Ovary (tissue), 3 donors: ENCODE results near the gene CDC37.
"Not testable (repeated sequence)": the region's sequence is repeated elsewhere in the genome, so short reads cannot be mapped to it uniquely, and the experiment has no call there.

Experiments
- CTCF ChIP-seq, 3 donors: fragments of 450-650 bp in 2 of 3; fragments of 200-600 bp in 1 of 3; IDR thresholded peaks; one replicate each; pipeline versions ENCODE4 v1.5.1 to v1.8.0; 2016 to 2022; ENCODE audit warnings: antibody characterized with exemption in 3 of 3, mild to moderate bottlenecking in 1 of 3
- EP300 ChIP-seq: sonication (generic); formaldehyde crosslinking; IDR thresholded peaks from one replicate; pipeline ENCODE4 v1.6.1; 2017; ENCODE audit warnings: antibody characterized with exemption
- donor health status: DM: no; HTN: no; CAD: no.

DNA sequence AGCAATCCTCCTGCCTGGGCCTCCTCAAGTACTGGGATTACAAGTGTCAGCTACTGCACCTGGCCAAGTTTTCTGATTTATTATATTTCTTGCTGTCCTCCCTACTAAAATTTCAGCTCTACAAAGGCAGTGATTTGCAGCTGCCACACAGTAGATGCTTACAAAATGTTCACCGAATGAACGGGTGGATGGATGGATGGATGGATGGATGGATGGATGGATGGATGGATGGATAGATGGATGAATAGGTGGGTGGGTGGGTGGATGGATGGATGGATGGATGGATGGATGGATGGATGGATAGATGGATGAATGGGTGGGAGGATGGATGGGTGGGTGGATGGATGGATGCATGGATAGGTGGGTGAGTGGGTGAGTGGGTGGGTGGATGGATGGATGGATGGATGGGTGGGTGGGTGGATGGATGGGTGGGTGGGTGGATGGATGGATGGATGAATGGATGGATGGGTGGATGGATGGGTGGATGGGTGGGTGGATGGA lies 26.2 kb downstream of the CDC37 start:
- not testable (repeated sequence) for TF ChIP-seq CTCF (IDR thresholded peaks at IDR 0.05); EP300
